Smooth muscle cell (in vitro differentiated cells): ENCODE measurements around the gene NUDC. TPM values are rescaled to one million over a fixed set of nuclear protein-coding genes. Genes with fewer than 3 reads are reported as not detected.

ENCODE experiments used
- DNase-seq: peaks from one replicate; lab custom pipeline; 2025; ENCODE audit not compliant: unreplicated experiment; lab: John Stamatoyannopoulos, UW
- H2AFZ ChIP-seq: fragments of 200-600 bp; sonication (generic); 2 replicates; pipeline ENCODE4 v1.6.0; 2016; ENCODE audit warnings: antibody characterized with exemption, low read depth, mild to moderate bottlenecking
- H3F3A ChIP-seq: fragments of 200-600 bp; sonication (generic); 2 replicates; pipeline ENCODE4 v1.6.0; 2017; ENCODE audit warnings: antibody characterized with exemption, low read depth
- H3K27ac ChIP-seq: fragments of 200-600 bp; sonication (generic); 2 replicates; pipeline ENCODE4 v1.5.1; 2016; ENCODE audit warnings: low read depth, mild to moderate bottlenecking
- H3K27me3 ChIP-seq: fragments of 200-600 bp; sonication (generic); 2 replicates; pipeline ENCODE4 v1.6.1; 2016; ENCODE audit warnings: low read depth, mild to moderate bottlenecking
- H3K36me3 ChIP-seq: fragments of 200-600 bp; sonication (generic); 2 replicates; pipeline ENCODE4 v1.5.1; 2016; ENCODE audit warnings: low read depth
- H3K4me1 ChIP-seq: fragments of 200-600 bp; sonication (generic); 2 replicates; pipeline ENCODE4 v1.5.1; 2016; ENCODE audit warnings: low read depth
- H3K4me2 ChIP-seq: fragments of 200-600 bp; sonication (generic); 2 replicates; pipeline ENCODE4 v1.6.0; 2016; ENCODE audit warnings: mild to moderate bottlenecking
- H3K4me3 ChIP-seq: fragments of 200-600 bp; sonication (generic); 2 replicates; pipeline ENCODE4 v1.5.1; 2016; ENCODE audit warnings: mild to moderate bottlenecking
- H3K79me2 ChIP-seq: fragments of 200-600 bp; sonication (generic); 2 replicates; pipeline ENCODE4 v1.6.0; 2016; ENCODE audit warnings: low read depth, mild to moderate bottlenecking
- H3K9ac ChIP-seq: fragments of 200-600 bp; sonication (generic); 2 replicates; pipeline ENCODE4 v1.6.0; 2016; ENCODE audit warnings: low read depth
- H3K9me3 ChIP-seq: fragments of 200-600 bp; sonication (generic); replicated peaks from 2 replicates; pipeline ENCODE4 v1.5.1; 2016; ENCODE audit warnings: low read depth
- H4K20me1 ChIP-seq: fragments of 200-600 bp; sonication (generic); 2 replicates; pipeline ENCODE4 v1.6.0; 2016; ENCODE audit warnings: low read depth
- CTCF ChIP-seq: fragments of 200-600 bp; sonication (generic); IDR thresholded peaks from 2 replicates; pipeline ENCODE4 v1.5.1; 2017; ENCODE audit warnings: borderline replicate concordance, mild to moderate bottlenecking, antibody characterized with exemption; ENCODE audit not compliant: insufficient read depth, poor library complexity, severe bottlenecking
- WGBS: methylation state at CpG from one replicate; pipeline ENCODE4 v1.1.7; 2016; ENCODE audit warnings: low lambda C conversion rate; 5-methylcytosine and 5-hydroxymethylcytosine counted together
- polyA plus RNA-seq: library from polyadenylated mRNA; unstranded; fragments of >200 nt; fragmentation: Nextera tagmentation; extraction: Ambion mirVana; gene quantifications from 2 replicates; pipeline ENCODE4 v1.2.1, GENCODE V29; 2016
- total RNA-seq: library from RNA; depleted of rRNA; stranded (reverse); fragments of >200 nt; gene quantifications from 2 replicates; pipeline ENCODE4 v1.2.3, GENCODE V29; 2014

NUDC gene
- total and polyA plus RNA-seq, 2 experiments from 2014 or later: 23.9 to 122 TPM

GRCh38 chr1:26949266-26949925 is 27.9 kb downstream of the NUDC start:
- no peaks in the 10 kb centered on the region for H4K20me1 ChIP-seq
- H3K27ac ChIP-seq: no peak overlapping the region
- H3F3A ChIP-seq: peaks cover 3% of the 10 kb centered on the region
- H3K79me2 ChIP-seq: no peaks in the 10 kb centered on the region
- no peak overlapping the region for H3K4me3 ChIP-seq
- H3K4me1 ChIP-seq: no peaks in the 10 kb centered on the region
- TF ChIP-seq CTCF: no peak
- H3K36me3 ChIP-seq: no peaks in the 10 kb centered on the region
- no peak overlapping the region for H3K4me2 ChIP-seq
- no peaks in the 10 kb centered on the region for H3K9me3 ChIP-seq
- H3K27me3 ChIP-seq: no peaks in the 10 kb centered on the region
- WGBS: 93% methylated on average over 1 of the region's 1 CpG
- DNase-seq: no peak
- no peak overlapping the region for H2AFZ ChIP-seq
- H3K9ac ChIP-seq: no peak overlapping the region

- H4K20me1 ChIP-seq: no peaks in the 10 kb centered on the region
- H3K27ac ChIP-seq: no peak overlapping the region
- no peak overlapping the region for H2AFZ ChIP-seq
- WGBS: 92% methylated on average over 3 of the region's 3 CpGs
- no peaks in the 10 kb centered on the region for H3K4me1 ChIP-seq
- peaks cover 3% of the 10 kb centered on the region for H3F3A ChIP-seq
- H3K36me3 ChIP-seq: no peaks in the 10 kb centered on the region
- TF ChIP-seq CTCF: no peak
- DNase-seq: no peak
- no peak overlapping the region for H3K4me2 ChIP-seq
- H3K79me2 ChIP-seq: no peaks in the 10 kb centered on the region
- H3K9ac ChIP-seq: no peak overlapping the region
- H3K27me3 ChIP-seq: no peaks in the 10 kb centered on the region
- no peak overlapping the region for H3K4me3 ChIP-seq
- H3K9me3 ChIP-seq: no peaks in the 10 kb centered on the region
Measured at GRCh38 chr1:26949926-26950319, 28.4 kb downstream of the NUDC start.

GRCh38 chr1:26950602-26951001 is 29.1 kb downstream of the NUDC start:
- no peaks in the 10 kb centered on the region for H3K36me3 ChIP-seq
- no peak overlapping the region for H3K4me2 ChIP-seq
- no peak overlapping the region for H3K4me3 ChIP-seq
- peaks cover 3% of the 10 kb centered on the region for H3F3A ChIP-seq
- H3K79me2 ChIP-seq: no peaks in the 10 kb centered on the region
- no peak overlapping the region for H2AFZ ChIP-seq
- WGBS: 86% methylated on average over 8 of the region's 8 CpGs
- H4K20me1 ChIP-seq: no peaks in the 10 kb centered on the region
- no peaks in the 10 kb centered on the region for H3K9me3 ChIP-seq
- H3K4me1 ChIP-seq: no peaks in the 10 kb centered on the region
- no peaks in the 10 kb centered on the region for H3K27me3 ChIP-seq
- no peak overlapping the region for H3K9ac ChIP-seq
- no peak overlapping the region for H3K27ac ChIP-seq
- TF ChIP-seq CTCF: no peak
- no peak for DNase-seq

- Histone ChIP-seq H3K4me1 (no peaks in the 10 kb centered on the region), H3K9ac (no peak overlapping the region), H3K36me3 (no peaks in the 10 kb centered on the region), H3F3A (peaks cover 2% of the 10 kb centered on the region), H3K79me2 (no peaks in the 10 kb centered on the region), H3K27me3 (no peaks in the 10 kb centered on the region), H3K9me3 (no peaks in the 10 kb centered on the region), H3K27ac (no peak overlapping the region), H3K4me3 (no peak overlapping the region), H4K20me1 (no peaks in the 10 kb centered on the region), H2AFZ (no peak overlapping the region), H3K4me2 (no peak overlapping the region)
- no peak for TF ChIP-seq CTCF
- no peak for DNase-seq
- 95% methylated on average over 14 of the region's 14 CpGs for WGBS
Measured at GRCh38 chr1:26951216-26951615, 29.7 kb downstream of the NUDC start.
